Endodermal cell (in vitro differentiated cells): ENCODE data around the gene CEP104. TPM values are rescaled to one million over a fixed set of nuclear protein-coding genes. Genes with fewer than 3 reads are reported as not detected.

Experiments
- DNase-seq: peaks from one replicate; pipeline ENCODE4 v3.0.0-alpha.2; 2017
- H3K27ac ChIP-seq: 2 replicates; pipeline ENCODE4 v1.5.1; 2013; ENCODE audit warnings: mild to moderate bottlenecking, low read depth, low read length, moderate library complexity
- H3K27me3 ChIP-seq: 2 replicates; pipeline ENCODE4 v1.6.1; 2013; ENCODE audit warnings: mild to moderate bottlenecking, low read length, moderate library complexity; ENCODE audit not compliant: insufficient read depth, control insufficient read depth, poor library complexity, severe bottlenecking
- H3K36me3 ChIP-seq: 2 replicates; pipeline ENCODE4 v1.7.0; 2013; ENCODE audit warnings: mild to moderate bottlenecking, low read length, moderate library complexity; ENCODE audit not compliant: control insufficient read depth, insufficient read depth
- H3K4me1 ChIP-seq: one replicate; pipeline ENCODE4 v1.7.0; 2013; ENCODE audit warnings: low read length; ENCODE audit not compliant: control insufficient read depth, insufficient read depth
- H3K4me3 ChIP-seq: 2 replicates; pipeline ENCODE4 v1.5.1; 2013; ENCODE audit warnings: mild to moderate bottlenecking, low read length, moderate library complexity
- H3K9ac ChIP-seq: 2 replicates; pipeline ENCODE4 v1.6.1; 2013; ENCODE audit warnings: mild to moderate bottlenecking, low read length, moderate library complexity; ENCODE audit not compliant: poor library complexity, severe bottlenecking; ENCODE audit errors: extremely low read depth
- H3K9me3 ChIP-seq: 2 replicates; pipeline ENCODE4 v1.6.1; 2013; ENCODE audit warnings: mild to moderate bottlenecking, low read length, moderate library complexity; ENCODE audit not compliant: control insufficient read depth
- H3K27ac Mint-ChIP-seq: 2 replicates; pipeline ENCODE4 v1.8.0; 2020; ENCODE audit warnings: mixed read lengths
- H3K27me3 Mint-ChIP-seq: 2 replicates; pipeline ENCODE4 v1.8.0; 2021; ENCODE audit warnings: mild to moderate bottlenecking, mixed read lengths; ENCODE audit not compliant: insufficient read depth
- H3K36me3 Mint-ChIP-seq: 2 replicates; pipeline ENCODE4 v1.8.0; 2020; ENCODE audit warnings: low read depth, mixed read lengths
- H3K4me1 Mint-ChIP-seq: 2 replicates; pipeline ENCODE4 v1.8.0; 2020; ENCODE audit warnings: mixed read lengths
- H3K4me3 Mint-ChIP-seq: 2 replicates; pipeline ENCODE4 v1.8.0; 2020; ENCODE audit warnings: mild to moderate bottlenecking, moderate library complexity, mixed read lengths
- H3K9me3 Mint-ChIP-seq: 2 replicates; pipeline ENCODE4 v1.8.0; 2020; ENCODE audit warnings: mild to moderate bottlenecking, mixed read lengths
- CTCF ChIP-seq: fragments of 200-600 bp; sonication (generic); conservative IDR thresholded peaks from 2 replicates; pipeline ENCODE4 v1.5.0; 2021; ENCODE audit warnings: antibody characterized with exemption, mild to moderate bottlenecking
- WGBS, 2 experiments: methylation state at CpG; one replicate each; pipeline versions ENCODE4 v1.1.5 to v1.1.7; 2013; ENCODE audit warnings: missing lambda C conversion rate in 2 of 2, mixed read lengths in 1 of 2; ENCODE audit not compliant: insufficient coverage in 1 of 2, insufficient read length in 1 of 2; 5-methylcytosine and 5-hydroxymethylcytosine counted together
- long read RNA-seq, 4 experiments: library from polyadenylated mRNA in 2 of 4; library from RNA in 1 of 4; library from capped mRNA in 1 of 4; stranded (forward) in 3 of 4; unstranded in 1 of 4; transcript quantifications; one replicate each; pipeline ENCODE4 v2.0.0, GENCODE V29; 2020 to 2021; ENCODE audit warnings: inconsistent platforms in 1 of 4
- polyA plus RNA-seq, 2 experiments: library from polyadenylated mRNA; stranded (reverse); fragments of 50-300 nt; gene quantifications; one replicate each; pipeline ENCODE4 v1.2.3, GENCODE V29; 2013
- total RNA-seq, 2 donors: library from RNA; stranded (reverse); fragmentation: NEBNext Ultra II Directional in 1 of 2; extraction: Animal tissue kit (Norgen Biotek cat#: 25700) in 1 of 2; gene quantifications; 2 replicates in 1 of 2; 3 replicates in 1 of 2; pipeline ENCODE4 v1.2.1, GENCODE V29; 2021

CEP104 gene
- total RNA-seq: 10 to 100 TPM; 34.2 to 47.5 TPM
- 24.2 TPM for polyA plus RNA-seq (2013, experiment 1 of 2)
- 18.7 TPM for polyA plus RNA-seq (2013, experiment 2 of 2)
- long read RNA-seq, experiment 1, full-length matches to known transcripts: 4 of 12 reads
- long read RNA-seq, experiment 1, partial matches to known transcripts: 5 of 12 reads
- long read RNA-seq, experiment 1, other reads (novel, unspliced or antisense): 3 of 12 reads
- long read RNA-seq, experiment 2, full-length matches to known transcripts: 22 of 42 reads
- long read RNA-seq, experiment 2, partial matches to known transcripts: 6 of 42 reads
- long read RNA-seq, experiment 2, other reads (novel, unspliced or antisense): 14 of 42 reads
- long read RNA-seq, experiment 3, partial matches to known transcripts: 6 of 8 reads
- long read RNA-seq, experiment 3, other reads (novel, unspliced or antisense): 2 of 8 reads
- long read RNA-seq, experiment 4, partial matches to known transcripts: 3 of 3 reads
- long read RNA-seq, experiment 4, other reads (novel, unspliced or antisense): 0 of 3 reads

GRCh38 chr1:3856923-3857790 lies at the start of gene CEP104, which contains the start of gene DFFB:
CEP104 (minus strand) TSS chr1:3857211; CDS start chr1:3852407, 4,804 bp downstream.
DFFB (plus strand) TSS chr1:3857476; CDS start chr1:3857604, 128 bp downstream.
- Mint-ChIP-seq H3K4me1 (peaks cover 10% of the 10 kb centered on the region), H3K9me3 (no peaks in the 10 kb centered on the region), H3K27me3 (peaks cover 3% of the 10 kb centered on the region), H3K27ac (peak within 1 kb of the TSS; percentile 88), H3K4me3 (peak within 1 kb of the TSS; percentile 85), H3K36me3 (peaks cover 5% of the 10 kb centered on the region)
- peak; percentile 58 for TF ChIP-seq CTCF
- Histone ChIP-seq H3K4me1 (peaks cover 6% of the 10 kb centered on the region), H3K27me3 (no peaks in the 10 kb centered on the region), H3K36me3 (no peaks in the 10 kb centered on the region), H3K9me3 (no peaks in the 10 kb centered on the region), H3K27ac (no peak within 1 kb of the TSS), H3K4me3 (peak within 1 kb of the TSS; percentile 87), H3K9ac (peak within 1 kb of the TSS; percentile 55)
- peak; percentile 99 for DNase-seq
- 0 to 1% methylated on average over 14 to 73 of the region's 73 CpGs for WGBS, 2 experiments

DNA sequence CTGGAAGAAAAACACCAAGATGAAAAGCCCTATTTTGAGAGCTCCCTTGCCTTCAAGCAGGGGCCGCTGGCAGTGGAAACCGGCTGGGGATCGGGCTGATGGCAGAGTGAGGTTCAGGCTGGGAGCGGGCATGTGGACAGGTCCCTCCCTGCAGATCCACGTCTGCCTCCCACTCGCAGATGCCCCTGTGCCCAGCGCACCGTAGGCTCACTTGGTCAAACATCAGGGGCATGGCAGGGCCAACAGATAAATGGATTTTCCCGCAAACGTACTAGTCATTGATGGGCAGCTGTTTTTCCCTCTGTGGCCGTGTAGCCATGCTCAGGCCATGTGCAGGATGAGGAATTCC lies 49.6 kb upstream of the CEP104 start:
- Mint-ChIP-seq H3K36me3 (no peaks in the 10 kb centered on the region), H3K27me3 (no peaks in the 10 kb centered on the region), H3K4me3 (no peak overlapping the region), H3K9me3 (no peaks in the 10 kb centered on the region), H3K27ac (no peak overlapping the region), H3K4me1 (peaks cover 20% of the 10 kb centered on the region)
- 91 to 93% methylated on average over 11 of the region's 11 CpGs for WGBS, 2 experiments
- TF ChIP-seq CTCF: no peak
- no peaks in the 10 kb centered on the region for H3K36me3 ChIP-seq
- no peaks in the 10 kb centered on the region for H3K9me3 ChIP-seq
- no peaks in the 10 kb centered on the region for H3K27me3 ChIP-seq
- H3K9ac ChIP-seq: no peak overlapping the region
- H3K4me1 ChIP-seq: peaks cover 7% of the 10 kb centered on the region
- no peak overlapping the region for H3K27ac ChIP-seq
- H3K4me3 ChIP-seq: no peak overlapping the region
- no peak for DNase-seq

DNA sequence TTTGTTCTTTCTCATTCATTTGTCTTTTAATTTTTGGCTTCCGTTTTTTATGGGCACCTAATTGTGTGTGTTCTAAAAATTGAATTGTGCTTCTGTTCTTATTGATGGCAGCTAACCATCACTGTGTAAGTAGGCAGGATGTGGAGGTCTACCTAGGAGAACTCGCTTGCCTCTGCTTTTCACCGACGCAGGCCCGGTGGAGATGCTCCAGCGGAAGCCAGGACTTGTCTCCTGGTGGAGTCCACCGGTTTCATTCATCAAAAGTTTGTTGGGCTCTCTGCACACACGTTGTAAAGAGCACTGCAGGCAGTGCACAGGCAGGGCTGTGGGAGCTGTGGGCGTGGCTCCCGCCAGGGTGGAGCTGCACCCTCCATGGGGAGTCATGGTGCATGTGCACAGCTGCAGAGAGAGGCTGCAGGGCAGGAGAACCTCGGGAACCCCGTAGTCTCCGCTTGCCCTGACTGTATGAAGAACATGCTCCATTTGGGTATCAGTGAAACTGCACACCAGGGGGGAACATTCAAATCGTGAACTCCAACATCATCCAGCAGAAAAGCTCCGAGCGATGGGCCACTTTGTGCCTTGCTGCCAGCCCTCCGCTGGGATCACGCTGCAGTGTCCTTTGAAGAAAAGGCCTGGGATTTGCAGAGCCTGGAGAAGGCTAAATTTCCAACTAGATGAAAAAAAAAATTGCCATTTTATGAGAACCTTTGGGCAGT lies 49.1 kb upstream of the CEP104 start:
- Histone ChIP-seq H3K27me3 (no peaks in the 10 kb centered on the region), H3K4me3 (no peak overlapping the region), H3K9ac (no peak overlapping the region), H3K4me1 (peaks cover 7% of the 10 kb centered on the region), H3K27ac (no peak overlapping the region), H3K9me3 (no peaks in the 10 kb centered on the region), H3K36me3 (no peaks in the 10 kb centered on the region)
- no peaks in the 10 kb centered on the region for H3K27me3 Mint-ChIP-seq
- no peak for DNase-seq
- H3K36me3 Mint-ChIP-seq: no peaks in the 10 kb centered on the region
- H3K9me3 Mint-ChIP-seq: no peaks in the 10 kb centered on the region
- H3K4me1 Mint-ChIP-seq: peaks cover 16% of the 10 kb centered on the region
- 91% methylated on average over 15 to 18 of the region's 18 CpGs for WGBS, 2 experiments
- no peak overlapping the region for H3K27ac Mint-ChIP-seq
- no peak overlapping the region for H3K4me3 Mint-ChIP-seq
- TF ChIP-seq CTCF: no peak
